Measurements from ENCODE around the gene NOTCH1.

The NOTCH1 gene

GRCh38 chr9:136455043-136456002 lies 90.5 kb downstream of the NOTCH1 start:
- no peak for DNase-seq

GRCh38 chr9:136454026-136454796 lies 91.6 kb downstream of the NOTCH1 start:
- no peak for DNase-seq

- no peak for DNase-seq
Observed at GRCh38 chr9:136453326-136453725, 92.5 kb downstream of the NOTCH1 start.

- no peak for DNase-seq
Observed at GRCh38 chr9:136451221-136451877, 94.5 kb downstream of the NOTCH1 start.

GRCh38 chr9:136448655-136449054 lies 97.2 kb downstream of the NOTCH1 start:
- DNase-seq, result no peak

- no peak for DNase-seq
Observed at GRCh38 chr9:136447173-136447778, 98.6 kb downstream of the NOTCH1 start.

- DNase-seq, result no peak
Observed at GRCh38 chr9:136445799-136446198, 100.0 kb downstream of the NOTCH1 start.
